Thyroid gland (tissue), 4 donors: Measurements from ENCODE around the gene CD82.

ENCODE experiments used
- POLR2A ChIP-seq, 2 donors: fragments of 450-650 bp; IDR thresholded peaks; one replicate each; pipeline ENCODE4 v1.6.1; 2017; ENCODE audit warnings: antibody characterized with exemption in 2 of 2, mild to moderate bottlenecking in 2 of 2, moderate library complexity in 1 of 2
- TF ChIP-seq, protein P1 (sequence below), 6 experiments: fragments of 200-600 bp in 3 of 6; fragments of 450-650 bp in 3 of 6; sonication (generic) in 3 of 6; IDR thresholded peaks; one replicate each; pipeline ENCODE4 v1.5.1; 2016 to 2019; ENCODE audit warnings: antibody characterized with exemption in 6 of 6, mild to moderate bottlenecking in 2 of 6, inconsistent platforms in 1 of 6, moderate library complexity in 1 of 6

- TF ChIP-seq, protein P1, sequence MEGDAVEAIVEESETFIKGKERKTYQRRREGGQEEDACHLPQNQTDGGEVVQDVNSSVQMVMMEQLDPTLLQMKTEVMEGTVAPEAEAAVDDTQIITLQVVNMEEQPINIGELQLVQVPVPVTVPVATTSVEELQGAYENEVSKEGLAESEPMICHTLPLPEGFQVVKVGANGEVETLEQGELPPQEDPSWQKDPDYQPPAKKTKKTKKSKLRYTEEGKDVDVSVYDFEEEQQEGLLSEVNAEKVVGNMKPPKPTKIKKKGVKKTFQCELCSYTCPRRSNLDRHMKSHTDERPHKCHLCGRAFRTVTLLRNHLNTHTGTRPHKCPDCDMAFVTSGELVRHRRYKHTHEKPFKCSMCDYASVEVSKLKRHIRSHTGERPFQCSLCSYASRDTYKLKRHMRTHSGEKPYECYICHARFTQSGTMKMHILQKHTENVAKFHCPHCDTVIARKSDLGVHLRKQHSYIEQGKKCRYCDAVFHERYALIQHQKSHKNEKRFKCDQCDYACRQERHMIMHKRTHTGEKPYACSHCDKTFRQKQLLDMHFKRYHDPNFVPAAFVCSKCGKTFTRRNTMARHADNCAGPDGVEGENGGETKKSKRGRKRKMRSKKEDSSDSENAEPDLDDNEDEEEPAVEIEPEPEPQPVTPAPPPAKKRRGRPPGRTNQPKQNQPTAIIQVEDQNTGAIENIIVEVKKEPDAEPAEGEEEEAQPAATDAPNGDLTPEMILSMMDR (IDR thresholded peaks at IDR 0.05) = no peak
- no peak for TF ChIP-seq POLR2A (IDR thresholded peaks at IDR 0.05)
These were observed 82.6 kb downstream of the CD82 start for GRCh38 chr11:44648109-44648508.
